Measurements from ENCODE around the gene TSFM.

TSFM gene

GRCh38 chr12:57755454-57756372 is 26.9 kb upstream of the TSFM start:
- DNase-seq (ENCODE audit: low read depth, low spot score) = no peak
- H3K27me3 ChIP-seq (ENCODE audit: control insufficient read depth, insufficient read depth, low read length) = peaks cover 9% of the 10 kb centered on the region
- WGBS (ENCODE audit: insufficient coverage, insufficient read length) = no CpG with 5 or more reads among the region's 76 CpGs
- no peaks in the 10 kb centered on the region for H3K9me3 ChIP-seq (ENCODE audit: control insufficient read depth, insufficient read depth, low read length)
- peaks cover 1% of the 10 kb centered on the region; the same call in 1 of the 2 replicates for H3K4me1 ChIP-seq (ENCODE audit: control insufficient read depth, insufficient read depth, low read length)
- H3K27ac ChIP-seq (ENCODE audit: low read length) = no peak overlapping the region
- peak overlapping the region; percentile 77; the same call in 1 of the 2 replicates for H3K4me3 ChIP-seq (ENCODE audit: low read length)
- peaks cover 2% of the 10 kb centered on the region; the same call in 1 of the 2 replicates for H3K36me3 ChIP-seq (ENCODE audit: control insufficient read depth, insufficient read depth, low read length)

GRCh38 chr12:57756406-57757341 is 25.9 kb upstream of the TSFM start:
- peaks cover 9% of the 10 kb centered on the region for H3K27me3 ChIP-seq (ENCODE audit: control insufficient read depth, insufficient read depth, low read length)
- no peaks in the 10 kb centered on the region for H3K9me3 ChIP-seq (ENCODE audit: control insufficient read depth, insufficient read depth, low read length)
- H3K27ac ChIP-seq (ENCODE audit: low read length) = no peak overlapping the region
- H3K36me3 ChIP-seq (ENCODE audit: control insufficient read depth, insufficient read depth, low read length) = no peaks in the 10 kb centered on the region
- DNase-seq (ENCODE audit: low read depth, low spot score) = no peak
- H3K4me1 ChIP-seq (ENCODE audit: control insufficient read depth, insufficient read depth, low read length) = no peaks in the 10 kb centered on the region; the same call in 1 of the 2 replicates
- no peak overlapping the region for H3K4me3 ChIP-seq (ENCODE audit: low read length)
- WGBS (ENCODE audit: insufficient coverage, insufficient read length) = no CpG with 5 or more reads among the region's 22 CpGs

DNA sequence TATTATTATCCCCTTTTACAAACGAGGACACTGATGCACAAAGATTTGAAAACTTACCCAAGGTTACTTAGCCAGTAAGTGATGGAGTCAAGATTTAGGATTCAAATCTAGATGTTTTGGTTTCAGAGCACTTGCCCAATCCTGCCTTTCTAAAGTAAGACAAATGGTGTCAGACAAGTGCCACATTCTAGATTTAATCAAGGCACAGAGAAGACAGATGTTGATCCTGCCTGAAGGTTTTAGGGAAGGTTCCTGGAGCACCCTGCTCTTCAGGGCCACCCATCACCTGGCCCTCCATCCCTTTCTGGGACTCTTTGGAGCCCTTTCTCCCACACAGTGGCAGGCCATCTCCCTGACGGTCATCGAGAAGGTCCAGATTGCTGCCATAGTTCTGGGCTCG is 24.8 kb upstream of the TSFM start:
- DNase-seq (ENCODE audit: low read depth, low spot score) = no peak
- no peaks in the 10 kb centered on the region for H3K9me3 ChIP-seq (ENCODE audit: control insufficient read depth, insufficient read depth, low read length)
- H3K4me3 ChIP-seq (ENCODE audit: low read length) = no peak overlapping the region
- no peak overlapping the region for H3K27ac ChIP-seq (ENCODE audit: low read length)
- H3K27me3 ChIP-seq (ENCODE audit: control insufficient read depth, insufficient read depth, low read length) = peaks cover 10% of the 10 kb centered on the region
- no CpG with 5 or more reads among the region's 4 CpGs for WGBS (ENCODE audit: insufficient coverage, insufficient read length)
- H3K4me1 ChIP-seq (ENCODE audit: control insufficient read depth, insufficient read depth, low read length) = no peaks in the 10 kb centered on the region; the same call in 1 of the 2 replicates
- no peaks in the 10 kb centered on the region for H3K36me3 ChIP-seq (ENCODE audit: control insufficient read depth, insufficient read depth, low read length)

GRCh38 chr12:57758552-57759359 is 23.8 kb upstream of the TSFM start:
- Histone ChIP-seq H3K9me3 (ENCODE audit: control insufficient read depth, insufficient read depth, low read length) (no peaks in the 10 kb centered on the region), H3K4me1 (ENCODE audit: control insufficient read depth, insufficient read depth, low read length) (no peaks in the 10 kb centered on the region; the same call in 1 of the 2 replicates), H3K27me3 (ENCODE audit: control insufficient read depth, insufficient read depth, low read length) (peaks cover 10% of the 10 kb centered on the region), H3K27ac (ENCODE audit: low read length) (no peak overlapping the region), H3K36me3 (ENCODE audit: control insufficient read depth, insufficient read depth, low read length) (no peaks in the 10 kb centered on the region), H3K4me3 (ENCODE audit: low read length) (no peak overlapping the region)
- DNase-seq (ENCODE audit: low read depth, low spot score) = no peak
- no CpG with 5 or more reads among the region's 25 CpGs for WGBS (ENCODE audit: insufficient coverage, insufficient read length)

GRCh38 chr12:57759360-57759980 is 23.1 kb upstream of the TSFM start:
- H3K27me3 ChIP-seq (ENCODE audit: control insufficient read depth, insufficient read depth, low read length) = peaks cover 14% of the 10 kb centered on the region
- H3K27ac ChIP-seq (ENCODE audit: low read length) = no peak overlapping the region
- no peaks in the 10 kb centered on the region for H3K9me3 ChIP-seq (ENCODE audit: control insufficient read depth, insufficient read depth, low read length)
- H3K36me3 ChIP-seq (ENCODE audit: control insufficient read depth, insufficient read depth, low read length) = no peaks in the 10 kb centered on the region
- H3K4me1 ChIP-seq (ENCODE audit: control insufficient read depth, insufficient read depth, low read length) = no peaks in the 10 kb centered on the region; the same call in 1 of the 2 replicates
- no peak overlapping the region for H3K4me3 ChIP-seq (ENCODE audit: low read length)
- DNase-seq (ENCODE audit: low read depth, low spot score) = no peak
- WGBS (ENCODE audit: insufficient coverage, insufficient read length) = no CpG with 5 or more reads among the region's 3 CpGs

DNA sequence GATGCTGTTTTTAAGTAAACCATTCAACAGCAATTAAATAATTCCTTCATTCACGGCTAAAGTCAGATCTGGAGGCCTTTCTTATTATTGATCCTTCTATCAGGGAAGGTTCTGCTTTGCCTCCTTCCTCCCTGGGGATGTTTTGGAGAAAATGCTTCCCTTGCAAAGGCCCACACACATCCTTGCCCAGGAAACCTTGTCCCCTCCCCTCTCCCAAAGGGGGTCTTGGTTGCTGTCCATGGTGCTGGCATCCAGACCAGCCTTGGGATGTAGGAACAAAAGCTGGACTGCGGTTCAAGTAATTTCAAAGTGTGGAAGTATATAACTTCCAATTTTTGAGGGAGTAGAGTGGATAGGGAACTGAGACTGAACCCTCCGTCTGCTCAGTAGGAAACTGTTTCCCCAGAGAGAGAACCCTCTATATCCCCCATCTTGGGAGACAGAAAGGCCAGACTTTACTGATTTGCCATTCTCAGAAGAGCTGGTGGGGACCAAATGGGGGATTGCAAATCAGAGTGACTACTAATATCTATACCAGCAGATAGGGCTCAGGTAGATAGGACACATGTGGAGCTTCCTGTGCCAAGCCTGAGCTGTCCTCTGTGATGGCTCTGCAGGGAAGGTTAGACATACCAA is 22.1 kb upstream of the TSFM start:
- H3K4me3 ChIP-seq (ENCODE audit: low read length) = no peak overlapping the region
- peaks cover 1% of the 10 kb centered on the region; the same call in 1 of the 2 replicates for H3K4me1 ChIP-seq (ENCODE audit: control insufficient read depth, insufficient read depth, low read length)
- H3K36me3 ChIP-seq (ENCODE audit: control insufficient read depth, insufficient read depth, low read length) = no peaks in the 10 kb centered on the region
- DNase-seq (ENCODE audit: low read depth, low spot score) = no peak
- H3K27me3 ChIP-seq (ENCODE audit: control insufficient read depth, insufficient read depth, low read length) = peaks cover 23% of the 10 kb centered on the region
- no peaks in the 10 kb centered on the region for H3K9me3 ChIP-seq (ENCODE audit: control insufficient read depth, insufficient read depth, low read length)
- no peak overlapping the region for H3K27ac ChIP-seq (ENCODE audit: low read length)
- WGBS (ENCODE audit: insufficient coverage, insufficient read length) = no CpG with 5 or more reads among the region's 3 CpGs

GRCh38 chr12:57761391-57761998 is 21.1 kb upstream of the TSFM start:
- H3K9me3 ChIP-seq (ENCODE audit: control insufficient read depth, insufficient read depth, low read length) = no peaks in the 10 kb centered on the region
- H3K27ac ChIP-seq (ENCODE audit: low read length) = no peak overlapping the region
- H3K27me3 ChIP-seq (ENCODE audit: control insufficient read depth, insufficient read depth, low read length) = peaks cover 26% of the 10 kb centered on the region
- DNase-seq (ENCODE audit: low read depth, low spot score) = no peak
- H3K4me1 ChIP-seq (ENCODE audit: control insufficient read depth, insufficient read depth, low read length) = peaks cover 1% of the 10 kb centered on the region; the same call in 1 of the 2 replicates
- H3K4me3 ChIP-seq (ENCODE audit: low read length) = no peak overlapping the region
- no peaks in the 10 kb centered on the region for H3K36me3 ChIP-seq (ENCODE audit: control insufficient read depth, insufficient read depth, low read length)
- WGBS (ENCODE audit: insufficient coverage, insufficient read length) = no CpG with 5 or more reads among the region's 4 CpGs

GRCh38 chr12:57762463-57762862 is 20.1 kb upstream of the TSFM start:
- H3K27ac ChIP-seq (ENCODE audit: low read length) = no peak overlapping the region
- H3K9me3 ChIP-seq (ENCODE audit: control insufficient read depth, insufficient read depth, low read length) = no peaks in the 10 kb centered on the region
- DNase-seq (ENCODE audit: low read depth, low spot score) = no peak
- no peak overlapping the region for H3K4me3 ChIP-seq (ENCODE audit: low read length)
- H3K36me3 ChIP-seq (ENCODE audit: control insufficient read depth, insufficient read depth, low read length) = no peaks in the 10 kb centered on the region
- WGBS (ENCODE audit: insufficient coverage, insufficient read length) = no CpG with 5 or more reads among the region's 2 CpGs
- H3K27me3 ChIP-seq (ENCODE audit: control insufficient read depth, insufficient read depth, low read length) = peaks cover 28% of the 10 kb centered on the region
- peaks cover 3% of the 10 kb centered on the region; the same call in 1 of the 2 replicates for H3K4me1 ChIP-seq (ENCODE audit: control insufficient read depth, insufficient read depth, low read length)
